Measurements from ENCODE around the gene SNURF.

SNURF gene

GRCh38 chr15:24977686-24978085 lies 22.9 kb downstream of the SNURF start:
- Histone ChIP-seq H2AFZ (ENCODE audit: low read depth, low read length, severe bottlenecking) (no peak overlapping the region), H3K27ac (ENCODE audit: low read depth, low read length) (no peak overlapping the region), H3K9me2 (replicated peaks; ENCODE audit: insufficient read depth, low read length) (no peaks in the 10 kb centered on the region), H3K79me2 (ENCODE audit: insufficient read depth, low read length) (no peaks in the 10 kb centered on the region), H3K9me3 (ENCODE audit: insufficient read depth, low read length) (no peaks in the 10 kb centered on the region), H3F3A (ENCODE audit: insufficient read depth) (no peaks in the 10 kb centered on the region), H4K20me1 (ENCODE audit: low read depth, low read length) (no peaks in the 10 kb centered on the region), H3K27me3 (ENCODE audit: low read length) (no peaks in the 10 kb centered on the region), H3K9ac (ENCODE audit: low read length) (no peak overlapping the region), H3K4me3 (ENCODE audit: insufficient read depth, low read length, poor library complexity, severe bottlenecking) (no peak overlapping the region), H3K36me3 (ENCODE audit: low read length) (peaks cover 15% of the 10 kb centered on the region), H3K4me2 (ENCODE audit: low read depth, low read length, poor library complexity, severe bottlenecking) (no peak overlapping the region)
- TF ChIP-seq CTCF (IDR thresholded peaks at IDR 0.05; ENCODE audit: insufficient read depth, low read length, poor library complexity, severe bottlenecking) (no peak), EZH2phosphoT487 (conservative IDR thresholded peaks at IDR 0.05; ENCODE audit: low read length) (no peak)

DNA sequence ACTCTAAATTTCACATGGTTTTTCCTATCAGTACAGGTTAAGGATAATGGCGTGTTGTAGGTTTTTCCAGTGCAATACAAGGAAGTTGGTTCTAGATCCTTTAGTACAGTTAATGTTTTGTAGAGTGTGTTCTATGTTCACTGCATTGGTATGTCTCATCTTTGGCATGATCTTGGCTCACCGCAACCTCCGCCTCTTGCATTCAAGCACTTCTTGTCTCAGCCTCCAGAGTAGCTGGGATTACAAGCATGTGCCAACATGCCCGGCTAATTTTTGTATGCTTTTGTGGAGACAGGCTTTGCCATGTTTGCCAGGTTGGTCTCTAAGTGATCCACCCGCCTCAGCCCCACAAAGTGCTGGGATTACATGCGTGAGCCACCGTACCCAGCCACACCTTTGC lies 30.4 kb downstream of the SNURF start:
- H3K36me3 ChIP-seq (ENCODE audit: low read length): peaks cover 25% of the 10 kb centered on the region
- H3K27me3 ChIP-seq (ENCODE audit: low read length): no peaks in the 10 kb centered on the region
- H3K4me3 ChIP-seq (ENCODE audit: insufficient read depth, low read length, poor library complexity, severe bottlenecking): no peak overlapping the region
- no peak overlapping the region for H2AFZ ChIP-seq (ENCODE audit: low read depth, low read length, severe bottlenecking)
- no peak overlapping the region for H3K27ac ChIP-seq (ENCODE audit: low read depth, low read length)
- no peaks in the 10 kb centered on the region for H3K79me2 ChIP-seq (ENCODE audit: insufficient read depth, low read length)
- no peak overlapping the region for H3K4me2 ChIP-seq (ENCODE audit: low read depth, low read length, poor library complexity, severe bottlenecking)
- H3F3A ChIP-seq (ENCODE audit: insufficient read depth): no peaks in the 10 kb centered on the region
- no peaks in the 10 kb centered on the region for H4K20me1 ChIP-seq (ENCODE audit: low read depth, low read length)
- no peak for TF ChIP-seq CTCF (IDR thresholded peaks at IDR 0.05; ENCODE audit: insufficient read depth, low read length, poor library complexity, severe bottlenecking)
- no peak for TF ChIP-seq EZH2phosphoT487 (conservative IDR thresholded peaks at IDR 0.05; ENCODE audit: low read length)
- H3K9me3 ChIP-seq (ENCODE audit: insufficient read depth, low read length): no peaks in the 10 kb centered on the region
- no peaks in the 10 kb centered on the region for H3K9me2 ChIP-seq (replicated peaks; ENCODE audit: insufficient read depth, low read length)
- H3K9ac ChIP-seq (ENCODE audit: low read length): no peak overlapping the region

DNA sequence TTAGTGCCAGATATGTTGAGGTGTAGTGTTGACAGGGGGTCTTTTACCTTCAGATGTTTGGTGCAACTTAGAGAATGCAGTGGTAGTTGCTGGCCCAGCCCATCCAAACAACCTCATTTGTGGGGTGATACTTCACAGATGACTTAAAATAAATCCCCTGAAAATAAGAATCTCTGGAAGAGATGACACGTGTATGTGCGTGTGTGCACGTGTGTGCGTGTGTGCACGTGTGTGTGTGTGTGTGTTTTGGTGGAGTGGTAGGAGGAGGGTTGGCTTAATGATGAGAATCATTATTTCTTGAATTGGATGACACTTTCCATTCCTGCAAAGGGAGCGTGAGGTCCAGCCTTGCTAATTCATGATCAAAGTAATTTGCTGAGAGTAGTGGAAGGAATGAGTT lies 31.9 kb downstream of the SNURF start:
- no peaks in the 10 kb centered on the region for H3K9me3 ChIP-seq (ENCODE audit: insufficient read depth, low read length)
- no peak overlapping the region for H3K9ac ChIP-seq (ENCODE audit: low read length)
- no peaks in the 10 kb centered on the region for H4K20me1 ChIP-seq (ENCODE audit: low read depth, low read length)
- no peak overlapping the region for H3K4me3 ChIP-seq (ENCODE audit: insufficient read depth, low read length, poor library complexity, severe bottlenecking)
- TF ChIP-seq CTCF (IDR thresholded peaks at IDR 0.05; ENCODE audit: insufficient read depth, low read length, poor library complexity, severe bottlenecking) (no peak), EZH2phosphoT487 (conservative IDR thresholded peaks at IDR 0.05; ENCODE audit: low read length) (no peak)
- no peaks in the 10 kb centered on the region for H3F3A ChIP-seq (ENCODE audit: insufficient read depth)
- H3K36me3 ChIP-seq (ENCODE audit: low read length): peaks cover 23% of the 10 kb centered on the region
- H2AFZ ChIP-seq (ENCODE audit: low read depth, low read length, severe bottlenecking): no peak overlapping the region
- no peaks in the 10 kb centered on the region for H3K27me3 ChIP-seq (ENCODE audit: low read length)
- no peak overlapping the region for H3K27ac ChIP-seq (ENCODE audit: low read depth, low read length)
- H3K79me2 ChIP-seq (ENCODE audit: insufficient read depth, low read length): 0 out of 2 replicates have a peak, but pooled peaks cover 1% of the 10 kb centered on the region
- H3K9me2 ChIP-seq (replicated peaks; ENCODE audit: insufficient read depth, low read length): no peaks in the 10 kb centered on the region
- no peak overlapping the region for H3K4me2 ChIP-seq (ENCODE audit: low read depth, low read length, poor library complexity, severe bottlenecking)
